Retina (tissue), 1 donor: ENCODE measurements around the gene SLF2.

Experiments
- DNase-seq: peaks from one replicate; pipeline ENCODE4 v3.0.0-alpha.2; 2016

SLF2 gene

GRCh38 chr10:100912605-100913469 is at the start of gene SLF2:
SLF2 (plus strand) TSS chr10:100912963; CDS start chr10:100913111, 148 bp downstream.
- DNase-seq, result peak; percentile 97

- no peak for DNase-seq
Observed at GRCh38 chr10:100863433-100863832, 49.3 kb upstream of the SLF2 start.

GRCh38 chr10:100864036-100864885 is 48.5 kb upstream of the SLF2 start:
- DNase-seq, result no peak

- DNase-seq, result no peak
Observed at GRCh38 chr10:100864978-100865377, 47.8 kb upstream of the SLF2 start.

GRCh38 chr10:100866010-100866409 is 46.8 kb upstream of the SLF2 start:
- peak; percentile 57 for DNase-seq

- DNase-seq, result peak; percentile 60
Observed at GRCh38 chr10:100866575-100867098, 46.1 kb upstream of the SLF2 start.

- DNase-seq, result no peak
Observed at GRCh38 chr10:100867261-100867963, 45.4 kb upstream of the SLF2 start.

GRCh38 chr10:100868382-100868781 is 44.4 kb upstream of the SLF2 start:
- no peak for DNase-seq

- DNase-seq, result no peak
Observed at GRCh38 chr10:100869399-100869798, 43.4 kb upstream of the SLF2 start.

GRCh38 chr10:100872034-100872791 is 40.5 kb upstream of the SLF2 start:
- peak; percentile 76 for DNase-seq

GRCh38 chr10:100873146-100873826 is 39.5 kb upstream of the SLF2 start:
- DNase-seq, result no peak

GRCh38 chr10:100873827-100874326 is 38.9 kb upstream of the SLF2 start:
- DNase-seq, result peak; percentile 81

- no peak for DNase-seq
Observed at GRCh38 chr10:100874702-100875483, 37.9 kb upstream of the SLF2 start.

GRCh38 chr10:100875484-100876166 is 37.1 kb upstream of the SLF2 start:
- DNase-seq, result no peak

- no peak for DNase-seq
Observed at GRCh38 chr10:100876585-100877460, 35.9 kb upstream of the SLF2 start.

GRCh38 chr10:100877461-100877850 is 35.3 kb upstream of the SLF2 start:
- DNase-seq, result no peak

GRCh38 chr10:100878291-100878910 is 34.4 kb upstream of the SLF2 start:
- peak; percentile 91 for DNase-seq

GRCh38 chr10:100879741-100880360 is 32.9 kb upstream of the SLF2 start:
- no peak for DNase-seq
